Activated CD4-positive, alpha-beta T cell treated with anti-CD3 and anti-CD28 coated beads, Interleukin-2, amount 50 U/mL, for 1 hour (primary cell): ENCODE data around the gene TRIM9.
"Not testable (repeated sequence)": the region's sequence is repeated elsewhere in the genome, so short reads cannot be mapped to it uniquely, and the experiment has no call there.

Experiments used
- DNase-seq: peaks from one replicate; pipeline ENCODE4 v3.0.0-alpha.2; 2020

The TRIM9 gene

GRCh38 chr14:50956421-50956820 lies 138.5 kb downstream of the TRIM9 start:
- DNase-seq = not testable (repeated sequence)

- no peak for DNase-seq
These were observed 139.4 kb downstream of the TRIM9 start for GRCh38 chr14:50955373-50956043.

GRCh38 chr14:50954811-50955372 lies 140.0 kb downstream of the TRIM9 start:
- no peak for DNase-seq

- no peak for DNase-seq
These were observed 141.4 kb downstream of the TRIM9 start for GRCh38 chr14:50953502-50953901.

GRCh38 chr14:50951032-50951431 lies 143.9 kb downstream of the TRIM9 start:
- DNase-seq = no peak

GRCh38 chr14:50948205-50948604 lies 146.7 kb downstream of the TRIM9 start:
- DNase-seq = no peak

- no peak for DNase-seq
These were observed 147.5 kb downstream of the TRIM9 start for GRCh38 chr14:50947446-50947845.

- DNase-seq = no peak
These were observed 148.5 kb downstream of the TRIM9 start for GRCh38 chr14:50946234-50946935.

GRCh38 chr14:50944647-50945413 lies 150.1 kb downstream of the TRIM9 start:
- DNase-seq = no peak

- no peak for DNase-seq
These were observed 150.8 kb downstream of the TRIM9 start, which contains the start of gene PYGL for GRCh38 chr14:50943943-50944646. Gene PYGL, minus strand, starts transcription at chr14:50944483. Its CDS starts 80 bp downstream, at chr14:50944403.

GRCh38 chr14:50943261-50943942 lies 151.5 kb downstream of the TRIM9 start:
- DNase-seq = no peak

- DNase-seq = not testable (repeated sequence)
These were observed 153.3 kb downstream of the TRIM9 start for GRCh38 chr14:50941638-50942037.

- no peak for DNase-seq
These were observed 153.8 kb downstream of the TRIM9 start for GRCh38 chr14:50941151-50941550.

GRCh38 chr14:50937800-50938199 lies 157.1 kb downstream of the TRIM9 start:
- DNase-seq = no peak

- no peak for DNase-seq
These were observed 157.6 kb downstream of the TRIM9 start for GRCh38 chr14:50937325-50937724.

GRCh38 chr14:50936882-50937281 lies 158.0 kb downstream of the TRIM9 start:
- no peak for DNase-seq

- DNase-seq = no peak
These were observed 158.9 kb downstream of the TRIM9 start for GRCh38 chr14:50936016-50936340.

GRCh38 chr14:50935126-50936015 lies 159.5 kb downstream of the TRIM9 start:
- no peak for DNase-seq

GRCh38 chr14:50932592-50933495 lies 162.1 kb downstream of the TRIM9 start:
- DNase-seq = no peak

- DNase-seq = no peak
These were observed 162.7 kb downstream of the TRIM9 start for GRCh38 chr14:50932156-50932555.
